ENCODE measurements around the gene DNHD1.

The DNHD1 gene, protein sequence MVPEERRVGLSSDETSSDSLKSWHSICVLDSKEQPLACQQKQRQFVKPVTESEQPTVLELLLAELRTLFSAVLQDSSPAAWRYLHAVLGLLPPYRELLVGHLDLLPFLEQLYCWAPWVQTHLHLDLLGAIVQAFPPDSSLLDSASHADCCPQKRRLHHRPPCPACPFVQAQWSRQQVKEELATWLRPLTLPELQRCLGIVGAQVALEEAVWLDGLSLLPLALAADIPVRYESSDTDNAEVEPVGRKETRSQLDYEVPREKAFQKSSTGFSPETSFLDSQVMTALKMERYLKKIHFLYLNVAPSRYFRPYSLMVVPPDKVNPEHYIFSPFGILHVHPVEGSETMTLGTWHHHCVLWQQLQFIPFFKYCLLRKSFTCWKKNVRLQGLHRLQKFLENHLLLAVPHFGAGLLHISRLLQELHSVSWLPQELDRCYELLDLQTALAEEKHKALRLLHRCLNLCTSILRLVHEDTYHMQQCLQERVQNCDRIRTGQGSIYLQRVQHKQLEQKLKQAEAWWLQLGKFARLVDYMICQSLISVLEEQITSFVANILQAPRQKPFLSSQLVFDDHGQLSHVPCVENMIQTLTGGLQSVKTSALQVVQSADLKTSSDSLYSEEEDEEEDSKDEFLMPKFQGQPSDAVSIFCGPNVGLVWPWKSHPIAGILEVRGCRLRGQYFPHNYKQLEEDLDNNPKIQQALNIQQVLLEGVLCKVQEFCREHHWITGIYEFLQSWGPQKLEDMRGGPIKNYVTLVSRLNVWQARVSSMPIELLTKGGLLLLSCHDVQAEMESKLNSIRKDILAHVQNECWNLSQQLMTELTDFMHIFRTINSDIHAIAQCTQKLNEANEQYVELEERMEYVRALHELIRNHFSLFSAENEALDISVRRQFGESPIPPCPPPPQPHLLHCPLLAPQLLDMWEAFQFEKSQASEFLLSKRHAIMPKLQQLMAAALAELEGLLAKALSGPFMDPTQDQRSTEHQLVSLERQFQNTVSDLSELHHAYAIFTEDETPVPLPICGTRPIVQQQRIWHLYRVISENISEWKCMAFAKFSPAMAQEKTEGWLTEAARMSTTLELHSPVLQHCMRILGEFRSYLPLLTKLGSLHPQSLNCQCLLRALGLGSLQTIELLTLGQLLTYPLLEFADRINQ (N-terminal part only)

DNA sequence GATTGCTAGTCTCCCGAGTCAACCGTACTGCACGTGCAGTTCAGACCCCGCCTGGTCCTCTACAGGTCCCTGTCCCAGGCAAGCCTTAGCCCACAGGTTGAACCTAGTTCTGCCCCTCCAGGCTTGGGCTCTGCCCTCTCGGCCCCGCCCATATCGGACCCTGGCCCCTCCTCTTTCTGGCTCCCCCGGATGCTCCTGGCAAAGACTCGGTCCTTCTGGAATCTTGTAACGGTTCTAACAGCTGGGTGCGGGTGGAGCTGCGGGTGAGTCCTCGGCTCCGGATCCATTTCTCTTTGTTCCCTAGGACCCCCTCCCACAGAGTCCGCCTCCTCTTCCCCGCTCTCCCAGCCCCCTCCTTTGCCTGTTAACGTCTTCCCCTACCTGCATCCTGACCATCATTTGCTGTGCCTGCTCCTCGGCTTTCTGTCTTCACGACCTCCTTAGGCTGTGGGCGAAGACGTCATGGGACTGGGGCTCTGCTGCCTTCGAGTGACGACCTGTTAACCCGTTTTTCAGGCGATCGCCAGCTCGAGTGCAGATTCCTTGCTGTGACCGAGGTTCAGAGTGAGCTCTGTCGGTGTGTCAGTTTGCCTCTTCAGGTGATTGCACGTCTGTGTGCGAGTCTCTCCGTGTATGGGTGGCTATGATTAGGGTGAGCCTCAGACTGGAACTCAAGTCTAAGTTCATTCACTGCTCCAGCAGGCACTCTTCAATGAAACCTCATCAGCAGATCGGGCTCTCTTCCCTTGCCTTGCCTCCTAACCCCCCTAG is at the start of gene DNHD1:
Gene DNHD1, plus strand, starts transcription at position 212 of the 771 bp plus-strand sequence. CDS start 936 bp downstream, outside the sequence.
- DNase-seq: no peak

DNA sequence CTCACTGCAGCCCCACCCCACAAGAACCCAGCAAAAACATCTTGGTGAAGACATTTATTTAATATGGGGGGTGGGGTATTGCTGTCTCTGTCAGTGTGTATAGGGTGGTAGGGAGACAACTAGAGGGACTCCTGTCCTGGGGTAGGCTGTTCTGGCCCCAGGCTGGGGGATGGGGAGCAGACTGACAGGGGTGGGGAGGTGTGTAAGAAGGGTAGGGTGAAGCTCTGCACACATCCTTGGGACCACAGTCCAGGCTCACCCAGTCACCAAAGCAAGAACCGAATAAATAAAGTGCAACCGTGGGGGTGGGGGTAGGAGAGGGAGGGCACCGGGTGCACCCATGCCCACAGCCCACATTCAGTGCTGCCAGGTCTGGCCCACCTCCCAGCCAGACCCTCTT is 48.5 kb upstream of the DNHD1 start:
- no peak for DNase-seq

DNA sequence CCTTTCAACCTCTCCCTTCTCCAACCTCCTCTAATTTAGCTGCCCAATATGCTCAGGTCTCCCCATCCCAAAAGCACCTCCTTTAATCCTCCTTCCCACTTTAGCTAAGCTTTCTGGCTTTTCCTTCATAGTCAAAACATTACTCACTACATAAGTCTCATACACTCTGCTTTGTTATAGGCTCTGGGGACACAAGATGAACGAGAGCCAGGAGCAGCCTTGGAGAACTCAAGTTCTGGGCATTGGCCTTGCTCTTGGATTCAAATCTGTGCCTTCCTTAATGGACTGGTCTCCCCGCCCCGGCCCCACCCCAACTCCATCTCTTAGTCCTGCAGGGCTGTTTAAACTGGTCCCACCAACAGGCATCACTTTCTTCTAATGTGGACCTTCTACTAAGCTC is 44.9 kb upstream of the DNHD1 start:
- no peak for DNase-seq

DNA sequence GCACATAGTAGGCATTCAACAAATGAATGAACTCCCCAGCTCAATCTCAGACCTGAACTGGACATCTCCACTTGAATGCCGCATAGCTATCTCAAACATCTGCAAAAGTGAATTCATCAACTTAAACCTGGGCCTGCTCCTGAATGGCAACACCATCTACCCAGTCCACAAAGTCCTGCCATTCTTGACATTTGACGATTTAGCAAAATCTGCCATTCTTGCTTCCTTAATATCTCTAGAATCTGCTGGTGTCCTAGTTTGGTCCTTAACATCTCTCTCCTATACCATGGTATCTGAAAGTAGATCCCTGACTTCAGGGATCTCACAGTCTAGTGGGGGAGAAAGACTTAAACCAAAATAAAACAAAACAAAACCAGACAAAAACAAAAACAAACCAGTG is 43.9 kb upstream of the DNHD1 start:
- DNase-seq: no peak

DNA sequence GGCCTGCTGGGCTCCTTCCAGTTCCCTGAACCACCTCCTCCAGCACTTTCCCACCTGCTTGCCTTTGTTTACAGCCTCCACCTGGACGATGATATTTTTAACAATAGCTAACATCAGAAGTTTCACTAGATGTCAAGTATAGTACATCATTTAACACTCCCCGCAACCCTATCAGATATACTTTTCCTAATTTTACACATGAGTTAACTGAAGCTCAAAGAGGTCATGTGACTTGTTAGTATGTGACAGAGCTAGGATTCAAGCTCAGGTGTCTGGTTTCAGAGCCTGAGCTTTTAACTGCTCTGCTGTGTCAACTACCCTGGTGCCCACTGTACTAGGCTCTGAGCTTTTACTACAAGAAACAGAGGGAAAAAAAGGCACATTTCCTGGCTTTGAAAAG is 42.0 kb upstream of the DNHD1 start:
- no peak for DNase-seq

DNA sequence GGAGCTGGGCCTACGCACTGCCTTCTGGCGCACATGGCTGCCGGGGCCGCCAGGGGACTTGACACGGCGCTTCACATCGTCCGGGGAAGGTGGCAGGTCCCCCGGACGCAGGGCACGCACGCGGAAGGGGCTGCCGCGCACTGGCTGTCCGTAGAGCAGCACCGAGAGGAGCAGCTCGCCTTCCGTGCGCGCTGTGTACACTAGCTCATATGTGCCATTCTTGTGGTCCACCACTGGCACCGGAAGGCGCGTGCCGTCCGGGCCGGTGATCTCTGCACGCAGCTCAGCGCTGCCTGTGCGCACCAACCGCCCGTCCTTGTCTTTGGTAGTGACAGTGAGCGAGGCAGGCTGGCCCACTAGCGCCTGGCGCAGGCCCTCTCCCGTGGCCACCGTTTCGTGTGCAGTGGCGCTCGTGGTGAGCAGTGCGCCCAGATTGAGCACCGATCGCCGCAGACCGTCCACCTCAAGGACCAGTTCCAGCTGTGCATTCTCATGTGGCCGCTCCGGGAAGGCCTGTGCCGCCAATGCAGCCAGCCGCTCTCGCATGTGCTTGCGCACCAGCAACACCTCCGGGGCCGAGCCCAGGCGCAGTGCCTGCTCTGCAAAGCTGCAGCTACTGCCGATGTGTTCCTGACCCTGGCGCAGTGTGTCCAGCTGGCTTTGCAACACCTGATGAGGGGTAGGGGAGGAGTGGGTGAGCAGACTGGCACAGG is 40.6 kb upstream of the DNHD1 start:
- no peak for DNase-seq

DNA sequence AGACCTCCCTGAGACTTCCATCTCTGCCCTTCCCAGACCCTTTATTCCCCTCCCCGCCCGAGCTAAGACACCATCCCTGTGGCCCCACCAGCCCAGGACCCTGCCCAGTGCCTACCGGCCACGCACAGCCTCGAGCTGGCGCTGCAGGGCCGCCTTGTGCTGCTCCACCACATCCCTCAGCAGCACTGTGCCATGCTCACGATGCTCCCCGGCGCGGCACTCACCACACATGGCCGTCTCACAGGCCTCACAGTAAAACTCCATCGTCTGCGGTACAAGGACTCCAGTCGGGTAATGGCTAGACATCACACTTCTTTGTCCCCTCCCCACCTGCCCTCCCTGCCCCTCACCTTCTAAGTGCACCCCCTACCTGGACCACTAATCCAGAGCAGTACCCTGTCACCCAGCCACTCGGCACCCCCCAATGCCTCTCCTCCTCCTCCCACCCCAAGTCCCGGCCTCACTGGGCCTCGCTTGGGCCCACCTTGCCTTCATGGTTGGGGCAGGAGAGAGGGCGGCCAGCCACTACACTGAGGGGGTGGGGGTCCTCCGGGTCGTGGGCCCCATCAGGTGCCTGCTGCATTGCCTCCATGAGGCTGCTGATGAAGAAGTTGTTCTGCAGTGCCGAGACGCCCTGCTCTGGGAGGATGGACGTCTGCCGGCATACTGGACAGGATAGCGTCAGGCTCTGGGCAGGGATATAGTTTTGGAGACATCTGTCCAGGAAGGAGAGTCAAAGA is 39.3 kb upstream of the DNHD1 start:
- DNase-seq: no peak

DNA sequence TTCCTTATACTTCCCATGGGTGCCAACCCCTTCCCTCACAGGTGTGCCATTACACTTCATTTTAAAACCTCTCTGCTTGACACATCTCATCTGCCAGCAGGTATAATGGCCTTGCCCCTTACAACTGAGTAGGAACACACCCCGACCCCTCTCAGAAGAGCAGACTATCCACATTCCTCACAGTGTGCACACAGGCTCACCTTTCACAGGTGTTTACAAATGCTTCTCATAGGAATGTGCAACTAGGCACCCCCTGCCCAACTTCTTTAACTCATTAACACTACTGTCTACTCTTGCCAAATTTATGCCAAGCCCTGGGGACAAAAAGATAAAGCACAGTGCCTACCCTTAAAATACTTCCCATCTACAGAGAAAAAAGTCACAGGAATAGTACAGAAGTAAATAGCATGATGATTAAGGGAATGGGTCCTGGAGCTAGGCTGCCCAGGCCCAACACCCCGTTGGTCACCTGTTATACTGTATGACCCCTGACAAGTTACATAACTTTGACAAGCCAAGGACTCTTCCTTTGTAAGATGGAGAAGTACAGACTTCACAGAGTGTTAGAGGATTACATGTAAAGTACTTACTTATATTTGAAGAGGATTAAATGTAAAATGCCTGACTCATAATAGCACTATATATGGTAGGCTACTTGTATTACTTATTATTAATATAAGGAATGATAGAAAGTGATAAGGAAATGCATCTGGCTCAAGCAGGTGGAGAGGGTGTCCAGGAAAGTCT is 38.6 kb upstream of the DNHD1 start:
- no peak for DNase-seq

DNA sequence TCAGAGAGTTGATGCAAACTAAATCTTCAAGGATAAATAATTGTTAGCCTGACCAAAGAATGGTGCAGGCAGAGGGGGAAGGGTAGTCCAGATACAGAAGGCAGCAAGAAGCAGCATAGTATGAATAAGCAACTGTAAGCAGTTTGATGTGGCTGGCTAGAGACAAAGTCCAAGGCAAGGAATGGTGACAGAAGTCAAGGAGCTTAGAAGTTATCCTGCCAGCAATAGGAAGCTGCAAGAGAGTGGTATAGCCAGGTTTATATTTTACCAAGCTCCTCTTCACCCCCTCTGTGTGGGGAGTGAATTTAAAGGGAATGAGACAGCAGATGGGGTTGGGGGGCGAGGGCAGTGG is 38.0 kb upstream of the DNHD1 start:
- no peak for DNase-seq

DNA sequence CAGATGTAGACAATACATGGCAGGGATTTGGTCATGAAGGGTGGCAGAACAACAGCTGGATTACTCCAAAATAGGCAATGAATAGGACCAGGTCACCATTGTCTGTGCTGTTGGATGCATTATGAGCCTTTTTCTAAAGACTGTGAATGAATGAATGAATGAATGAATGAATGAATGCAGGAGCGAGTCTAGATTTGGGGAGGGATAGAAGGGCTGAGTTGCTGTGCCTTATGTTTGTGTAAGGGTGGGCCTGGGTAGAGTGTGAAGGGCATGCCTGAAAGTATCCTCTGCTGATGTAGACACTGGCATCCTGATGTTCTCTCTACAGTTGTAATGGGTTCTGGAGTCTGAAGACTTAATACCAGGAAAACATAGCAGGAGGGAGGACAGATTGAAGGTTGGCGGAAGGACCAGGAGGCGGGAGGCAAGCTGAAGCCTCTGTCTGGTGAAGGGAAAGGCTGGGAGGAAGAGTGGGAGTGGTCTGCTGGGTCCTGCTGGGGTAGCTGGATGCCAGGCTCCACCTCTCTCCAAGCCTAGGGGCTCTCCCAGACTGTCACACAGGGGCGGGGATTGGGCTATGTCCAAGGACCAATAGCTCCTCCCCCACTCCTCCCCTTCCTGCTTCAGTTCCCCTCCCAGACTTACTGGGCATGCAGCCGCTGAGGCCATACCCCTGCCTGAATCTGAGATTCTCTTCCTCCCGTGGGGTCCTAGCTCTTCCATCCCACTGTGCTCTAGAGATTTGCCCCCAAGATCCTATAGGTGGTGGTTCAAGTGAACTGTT is 28.2 kb upstream of the DNHD1 start:
- peak; percentile 11 to 75 for DNase-seq

DNA sequence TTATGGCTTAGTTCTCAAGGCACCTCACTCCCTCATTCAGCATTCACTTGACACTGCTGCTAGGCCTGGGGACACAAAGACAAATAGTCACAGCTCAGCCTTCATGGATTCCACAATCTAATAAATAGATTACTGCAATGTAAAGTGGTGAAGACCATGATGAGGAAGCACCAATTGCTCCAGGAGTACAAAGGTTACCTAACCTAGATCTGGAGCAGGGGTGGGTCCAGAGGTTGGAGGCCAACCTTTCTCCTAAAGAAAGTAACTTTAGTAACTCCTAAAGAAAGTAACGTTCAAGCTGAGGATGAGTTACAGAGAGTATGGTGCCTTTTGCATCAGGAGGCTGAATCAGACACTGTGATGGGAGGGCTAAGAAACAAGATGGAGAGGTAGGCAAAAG is 27.5 kb upstream of the DNHD1 start:
- no peak for DNase-seq

DNA sequence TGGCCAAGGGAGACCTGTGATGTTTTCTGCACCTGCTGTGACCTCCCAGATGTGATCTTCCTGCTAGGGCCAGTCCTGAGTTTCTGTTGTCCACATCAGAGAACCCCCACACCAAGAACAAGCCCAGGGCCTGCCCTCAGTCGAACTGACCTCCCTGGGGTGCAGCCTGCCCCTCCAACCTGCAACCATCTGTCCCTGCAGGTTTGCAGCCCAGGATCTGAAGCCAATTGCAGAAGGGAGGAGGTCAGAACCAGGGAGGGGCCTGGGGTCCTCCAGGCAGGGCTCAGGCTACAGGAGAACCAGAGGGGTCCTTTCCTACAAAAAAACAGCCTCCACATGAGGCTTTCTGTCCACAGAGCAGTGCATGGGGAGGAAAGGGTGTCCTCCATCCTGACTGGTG is 24.1 kb upstream of the DNHD1 start:
- no peak for DNase-seq

DNA sequence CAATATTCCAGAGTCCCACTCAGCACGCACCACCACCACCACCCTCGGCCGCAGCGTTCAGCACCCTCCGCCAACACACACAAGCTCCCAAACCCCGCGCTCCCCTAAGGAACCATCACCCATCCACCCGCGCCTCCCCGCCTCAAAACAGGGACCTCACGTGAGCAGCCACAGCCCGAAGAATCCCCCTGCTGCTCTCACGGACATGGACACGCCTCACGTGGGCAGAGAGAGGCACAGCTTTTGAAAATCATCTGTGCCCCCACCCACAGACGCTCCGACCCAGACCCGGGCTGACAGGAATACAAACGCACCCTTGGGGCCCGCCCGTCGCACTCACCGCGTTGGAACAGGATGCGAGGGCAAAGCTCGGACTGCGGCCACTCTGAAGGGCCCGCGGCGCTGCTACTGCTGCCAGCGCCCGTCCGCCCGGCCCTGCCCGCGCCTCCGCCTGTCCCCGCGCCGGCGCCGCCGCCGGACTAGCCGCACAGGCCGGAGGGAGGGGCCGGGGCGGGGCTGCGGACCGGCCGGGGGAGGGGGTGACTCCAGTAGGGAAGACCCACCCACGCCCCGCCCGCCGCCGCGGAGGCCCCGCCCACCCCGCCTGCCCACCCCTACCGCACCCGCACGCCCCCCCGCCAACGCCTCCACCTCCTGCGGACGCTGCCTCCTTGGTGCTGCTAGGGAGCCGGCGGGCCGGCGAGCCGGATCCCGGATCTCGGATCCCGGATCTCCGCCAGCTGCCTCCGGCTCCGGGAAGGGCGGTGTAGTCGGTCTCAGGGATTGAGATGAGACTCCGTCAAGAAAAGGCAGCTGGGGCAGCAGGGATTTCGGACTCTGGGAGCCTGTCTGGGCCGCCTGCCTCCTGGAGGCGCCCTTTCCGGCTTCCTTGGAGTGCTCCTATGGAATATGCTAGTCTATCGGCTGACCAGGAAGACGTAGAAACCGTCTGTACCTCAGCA is 23.3 kb upstream of the DNHD1 start, which contains the start of gene TRIM3:
Gene TRIM3, minus strand, starts transcription at position 491 of the 962 bp plus-strand sequence. CDS start 8,246 bp downstream, outside the sequence.
- DNase-seq: peak; percentile 78 to 83

DNA sequence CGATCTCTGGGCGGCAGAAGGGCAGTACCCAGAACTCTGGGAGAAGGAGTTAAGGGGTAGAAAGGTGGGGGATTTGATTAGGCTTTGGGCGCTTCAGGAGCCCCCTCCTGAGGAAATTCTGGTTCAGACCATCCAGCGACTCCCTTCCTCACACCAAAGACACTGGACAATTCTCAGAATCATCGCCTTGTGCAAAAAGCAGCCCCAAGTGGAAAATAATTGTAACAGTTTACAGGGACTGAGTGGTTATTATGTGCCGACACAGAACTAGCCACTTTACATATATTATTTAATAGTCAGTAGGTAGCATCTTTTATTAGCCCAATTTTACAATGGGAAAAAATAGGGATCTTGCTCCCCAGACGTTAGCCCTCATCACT is 22.7 kb upstream of the DNHD1 start:
- DNase-seq: no peak

DNA sequence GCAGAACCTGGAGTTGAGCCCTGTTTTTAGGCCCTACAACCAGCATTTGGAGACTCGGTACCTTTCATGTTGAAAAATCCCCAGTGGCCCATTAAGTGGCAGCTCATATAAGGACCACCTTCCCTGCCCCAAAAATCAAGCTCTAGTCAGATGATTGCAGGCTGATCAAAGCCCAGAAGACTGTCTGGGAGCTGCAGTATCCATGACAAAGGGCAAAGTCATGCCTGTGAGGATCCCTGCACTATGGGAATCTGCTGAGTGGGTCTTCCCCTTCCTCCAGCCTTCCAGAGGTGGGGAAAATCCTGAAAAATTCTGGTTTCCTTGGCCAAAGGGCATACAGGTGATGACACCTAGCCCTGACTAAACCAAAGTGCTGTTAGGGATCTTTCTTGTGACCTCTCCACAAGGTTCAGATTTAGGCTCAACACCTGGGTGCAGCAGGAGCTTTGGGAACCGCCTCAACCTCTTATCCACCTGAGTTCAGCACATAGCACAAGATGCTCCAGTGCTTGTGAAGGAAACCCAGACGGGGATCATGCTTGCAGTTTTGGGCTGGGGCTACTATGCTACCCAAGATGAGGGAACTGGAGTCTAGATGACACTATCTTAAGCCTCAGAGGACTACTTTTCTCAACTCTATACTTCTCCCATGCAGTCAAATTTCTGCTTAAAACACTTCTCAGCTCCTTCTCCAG is 22.1 kb upstream of the DNHD1 start:
- DNase-seq: no peak

DNA sequence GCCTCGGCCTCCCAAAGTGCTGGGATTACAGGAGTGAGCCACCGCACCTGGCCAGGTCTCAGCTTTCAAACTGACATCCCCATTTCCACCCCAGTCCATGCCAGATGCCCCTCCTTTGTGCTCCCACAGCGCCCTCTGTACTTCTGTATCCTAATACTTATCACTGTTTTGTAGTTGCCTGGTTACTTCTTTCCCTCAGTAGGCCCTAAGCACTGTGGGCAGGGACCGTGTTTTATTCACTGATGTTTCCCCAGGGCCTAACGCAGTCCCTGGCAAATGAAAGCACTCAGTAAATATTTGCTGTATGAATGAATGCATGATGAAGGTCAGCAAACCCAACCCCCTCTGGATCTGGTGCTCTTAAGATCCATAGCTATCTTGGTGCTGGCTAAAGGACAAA is 21.1 kb upstream of the DNHD1 start:
- no peak for DNase-seq

DNA sequence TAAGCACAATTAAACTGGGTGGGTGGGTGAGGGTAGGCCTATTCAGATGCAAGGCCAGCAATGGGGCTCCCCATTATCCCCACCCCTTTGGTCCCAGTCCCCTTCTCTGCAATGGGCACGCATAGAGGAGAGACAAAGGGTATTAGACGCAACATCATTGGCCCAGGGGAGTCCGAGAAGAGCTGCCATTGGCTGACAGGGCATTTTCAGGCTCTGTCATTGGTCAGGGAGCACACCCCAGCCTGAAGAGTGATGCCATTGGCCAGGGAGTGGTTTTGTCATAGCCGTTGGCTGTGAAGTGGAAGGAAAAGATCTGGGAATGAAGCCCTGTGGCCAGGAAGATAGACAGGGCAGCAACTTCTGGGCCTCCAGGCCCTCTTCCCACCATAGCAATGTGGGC is 20.5 kb upstream of the DNHD1 start:
- no peak for DNase-seq
